ENCODE data around the gene TRMT10A. TPM values are rescaled to one million over a fixed set of nuclear protein-coding genes. Genes with fewer than 3 reads are reported as not detected.

Gene TRMT10A
- total and polyA plus RNA-seq, 2 of the 13 experiments (the other 11 are each of a cell fraction or from before 2014, with no cell fraction given): 3.9 to 12.6 TPM

GRCh38 chr4:99536848-99537247, 27.0 kb downstream of the TRMT10A start:
- H3K9me3 ChIP-seq (ENCODE audit: low read length): no peaks in the 10 kb centered on the region
- no peak overlapping the region for H3K4me3 ChIP-seq (replicated peaks in 1 of 3; ENCODE audit: insufficient read depth in 1 of 3, low read depth in 2 of 3, low read length in 3 of 3)
- peak; percentile 22 for DNase-seq (ENCODE audit: low spot score)
- CTCF ChIA-PET (ENCODE audit: low intra/inter-chr PET ratio, low total read pairs): no interaction called here
- POLR2A ChIA-PET: no interaction called here
- H3K27me3 ChIP-seq (ENCODE audit: control insufficient read depth in 1 of 2, insufficient read depth in 2 of 2, low read length in 2 of 2): peaks cover 0 to 3% of the 10 kb centered on the region in 2 experiments; a peak in 1 of 5 replicates
- H2AFZ ChIP-seq (ENCODE audit: low read length): no peak overlapping the region
- no peaks in the 10 kb centered on the region for H3K79me2 ChIP-seq (ENCODE audit: insufficient read depth, low read length)
- no peak overlapping the region for H3K9ac ChIP-seq (ENCODE audit: insufficient read depth, low read depth, low read length)
- H3K27ac ChIP-seq (ENCODE audit: extremely low read length, insufficient read depth, low read length): no peak overlapping the region
- H3K4me1 ChIP-seq (ENCODE audit: insufficient read depth, low read length): peaks cover 26% of the 10 kb centered on the region
- ATAC-seq: peak; percentile 71
- H3K36me3 ChIP-seq (replicated peaks in 1 of 2; ENCODE audit: control insufficient read depth in 1 of 2, insufficient read depth in 2 of 2, low read length in 2 of 2): no peaks in the 10 kb centered on the region
- H3K4me2 ChIP-seq (ENCODE audit: low read depth, low read length): peak overlapping the region; percentile 13; the same call in 1 of the 2 replicates
- FAIRE-seq: no peak
- no TSS peak for BruUV-seq (replicated peaks)
- intact Hi-C loops (cut with micrococcal nuclease; ENCODE audit: unreplicated experiment) (no loop called here), in situ Hi-C loops (cut with HindIII; ENCODE audit: extremely low pct_ligation_motif_present, low pct_unique_long_range_greater_than_20kb) (no loop called here)
- 0% methylated on average over 2 of the region's 2 CpGs for WGBS (ENCODE audit: low lambda C conversion rate)
- no peaks in the 10 kb centered on the region for H4K20me1 ChIP-seq (ENCODE audit: insufficient read depth, low read length)
- TF ChIP-seq TAF1 (CRISPR knock-in tag; IDR thresholded peaks at IDR 0.05): no peak
- TF ChIP-seq ARID2 (CRISPR knock-in tag; IDR thresholded peaks at IDR 0.05; ENCODE audit: borderline replicate concordance): no peak
- no peak for TF ChIP-seq RBM39 (IDR thresholded peaks at IDR 0.05; ENCODE audit: low read depth, low read length, poor library complexity, severe bottlenecking)
- no peak for TF ChIP-seq ZFP91 (CRISPR knock-in tag; IDR thresholded peaks at IDR 0.05; ENCODE audit: borderline replicate concordance)
- no peak for TF ChIP-seq ZFAT (CRISPR knock-in tag; conservative IDR thresholded peaks at IDR 0.05)
- no peak for TF ChIP-seq ZNF264 (CRISPR knock-in tag; IDR thresholded peaks at IDR 0.05)
- no peak for TF ChIP-seq ATF2 (CRISPR knock-in tag; IDR thresholded peaks at IDR 0.05)
- no peak for TF ChIP-seq TRAFD1 (CRISPR knock-in tag; IDR thresholded peaks at IDR 0.05; ENCODE audit: borderline replicate concordance)
- no peak for TF ChIP-seq FOXK2 (IDR thresholded peaks at IDR 0.05)
- no peak for TF ChIP-seq GLI4 (CRISPR knock-in tag; IDR thresholded peaks at IDR 0.05; ENCODE audit: borderline replicate concordance)
- no peak; the same call in 1 of the 2 replicates for TF ChIP-seq FOXJ3 (CRISPR knock-in tag; IDR thresholded peaks at IDR 0.05; ENCODE audit: borderline replicate concordance)
- TF ChIP-seq FOXP4 (CRISPR knock-in tag; IDR thresholded peaks at IDR 0.05): peak; percentile 42; the same call in 1 of the 2 replicates
- TF ChIP-seq SATB2 (CRISPR knock-in tag; IDR thresholded peaks at IDR 0.05): no peak
- TF ChIP-seq ASH2L (IDR thresholded peaks at IDR 0.05; ENCODE audit: insufficient read length, low read depth, low read length): no peak
- TF ChIP-seq SAP130 (CRISPR knock-in tag; IDR thresholded peaks at IDR 0.05; ENCODE audit: low read depth): no peak
- TF ChIP-seq NFKBIZ (CRISPR knock-in tag; IDR thresholded peaks at IDR 0.05): no peak
- TF ChIP-seq ZNF530 (CRISPR knock-in tag; IDR thresholded peaks at IDR 0.05; ENCODE audit: low read depth): no peak
- no peak for TF ChIP-seq ZNF784 (CRISPR knock-in tag; IDR thresholded peaks at IDR 0.05; ENCODE audit: borderline replicate concordance)

All from HepG2 (cell line).